DND-41 (cell line): ENCODE data around the gene RAD51B.

ENCODE experiments used
- EZH2 ChIP-seq: IDR thresholded peaks from 3 replicates; pipeline ENCODE4 v1.6.1; 2012; ENCODE audit warnings: borderline replicate concordance, low read depth, mild to moderate bottlenecking, moderate library complexity, low read length, inconsistent platforms; ENCODE audit not compliant: severe bottlenecking
- TF ChIP-seq, protein P1 (sequence below): IDR thresholded peaks from 2 replicates; pipeline ENCODE4 v1.5.1; 2012; ENCODE audit warnings: borderline replicate concordance, low read length, moderate library complexity, mild to moderate bottlenecking; ENCODE audit not compliant: poor library complexity, severe bottlenecking; ENCODE audit errors: extremely low read depth

DNA sequence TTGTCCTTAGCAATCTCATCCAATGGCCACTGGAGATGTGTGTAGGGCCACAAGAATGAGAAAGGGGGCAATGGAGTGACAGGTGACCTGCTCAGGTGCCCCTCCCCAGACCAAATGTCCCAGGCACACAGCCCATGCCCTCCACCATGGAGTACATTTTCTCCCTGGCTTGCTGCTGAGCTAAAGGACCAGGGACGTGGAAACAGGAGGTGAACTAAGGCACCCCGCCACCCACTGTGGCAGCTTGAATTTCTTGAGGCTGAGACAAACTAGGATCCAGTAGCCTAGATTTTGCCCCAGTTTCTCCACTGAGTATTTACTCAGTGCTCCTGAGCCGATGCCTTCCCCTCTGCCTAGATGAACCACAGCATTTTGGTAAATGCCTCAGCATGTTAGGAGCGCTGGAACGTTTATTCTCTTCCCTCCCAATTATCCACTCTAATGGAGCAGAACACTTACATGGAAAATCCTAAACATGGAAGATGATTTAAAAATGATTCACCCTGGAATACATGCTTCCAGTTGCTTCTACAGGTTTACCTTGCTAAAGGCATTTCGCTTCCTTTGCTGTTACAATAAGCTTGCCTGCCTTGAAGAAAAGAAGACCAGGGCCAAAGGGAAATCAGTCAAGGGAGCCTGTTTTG is 775.3 kb downstream of the RAD51B start:
- TF ChIP-seq, protein P1, sequence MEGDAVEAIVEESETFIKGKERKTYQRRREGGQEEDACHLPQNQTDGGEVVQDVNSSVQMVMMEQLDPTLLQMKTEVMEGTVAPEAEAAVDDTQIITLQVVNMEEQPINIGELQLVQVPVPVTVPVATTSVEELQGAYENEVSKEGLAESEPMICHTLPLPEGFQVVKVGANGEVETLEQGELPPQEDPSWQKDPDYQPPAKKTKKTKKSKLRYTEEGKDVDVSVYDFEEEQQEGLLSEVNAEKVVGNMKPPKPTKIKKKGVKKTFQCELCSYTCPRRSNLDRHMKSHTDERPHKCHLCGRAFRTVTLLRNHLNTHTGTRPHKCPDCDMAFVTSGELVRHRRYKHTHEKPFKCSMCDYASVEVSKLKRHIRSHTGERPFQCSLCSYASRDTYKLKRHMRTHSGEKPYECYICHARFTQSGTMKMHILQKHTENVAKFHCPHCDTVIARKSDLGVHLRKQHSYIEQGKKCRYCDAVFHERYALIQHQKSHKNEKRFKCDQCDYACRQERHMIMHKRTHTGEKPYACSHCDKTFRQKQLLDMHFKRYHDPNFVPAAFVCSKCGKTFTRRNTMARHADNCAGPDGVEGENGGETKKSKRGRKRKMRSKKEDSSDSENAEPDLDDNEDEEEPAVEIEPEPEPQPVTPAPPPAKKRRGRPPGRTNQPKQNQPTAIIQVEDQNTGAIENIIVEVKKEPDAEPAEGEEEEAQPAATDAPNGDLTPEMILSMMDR = no peak
- TF ChIP-seq EZH2 = no peak
